Keratinocyte (primary cell): ENCODE results near the gene LRRC75B. TPM values are rescaled to one million over a fixed set of nuclear protein-coding genes. Genes with fewer than 3 reads are reported as not detected.

Experiments used
- DNase-seq: peaks from one replicate; pipeline ENCODE4 v3.0.0-alpha.2; 2011; ENCODE audit warnings: low read depth, missing footprints, low spot score
- FAIRE-seq: peaks from 2 replicates; lab custom pipeline; 2011; peaks lifted over from hg19 to GRCh38; lab: Jason Lieb, UNC
- H2AFZ ChIP-seq: 2 replicates; pipeline ENCODE4 v1.6.0; 2012; ENCODE audit warnings: low read length, control low read depth, inconsistent platforms; ENCODE audit not compliant: control insufficient read depth
- H3K27ac ChIP-seq: 2 replicates; pipeline ENCODE4 v1.5.1; 2011; ENCODE audit warnings: low read length; ENCODE audit not compliant: control insufficient read depth, insufficient read depth
- H3K27me3 ChIP-seq: 3 replicates; pipeline ENCODE4 v1.6.0; 2011; ENCODE audit warnings: low read length; ENCODE audit not compliant: control insufficient read depth, insufficient read depth; ENCODE audit errors: extremely low read depth
- H3K36me3 ChIP-seq, 2 experiments: 2 replicates in 1 of 2; 3 replicates in 1 of 2; pipeline ENCODE4 v1.5.1; 2011; ENCODE audit warnings: low read length in 2 of 2, mild to moderate bottlenecking in 1 of 2; ENCODE audit not compliant: control insufficient read depth in 2 of 2, insufficient read depth in 2 of 2; ENCODE audit errors: extremely low read depth in 1 of 2
- H3K4me1 ChIP-seq: 3 replicates; pipeline ENCODE4 v1.5.1; 2011; ENCODE audit warnings: low read length; ENCODE audit not compliant: control insufficient read depth, insufficient read depth; ENCODE audit errors: extremely low read depth
- H3K4me2 ChIP-seq: 3 replicates; pipeline ENCODE4 v1.6.0; 2011; ENCODE audit warnings: low read depth, low read length; ENCODE audit not compliant: control insufficient read depth, insufficient read depth; ENCODE audit errors: extremely low read depth
- H3K4me3 ChIP-seq, 3 experiments: fragments of 200-600 bp in 1 of 3; sonication (generic) in 1 of 3; 2 replicates in 2 of 3; 3 replicates in 1 of 3; pipeline ENCODE4 v1.5.1; 2011 to 2016; ENCODE audit warnings: low read length in 3 of 3, mild to moderate bottlenecking in 3 of 3, control low read depth in 2 of 3, inconsistent platforms in 1 of 3, low read depth in 1 of 3, mixed read lengths in 1 of 3, mixed run types in 1 of 3, moderate library complexity in 1 of 3; ENCODE audit not compliant: control insufficient read depth in 2 of 3, insufficient read depth in 2 of 3; ENCODE audit errors: extremely low read depth in 1 of 3
- H3K79me2 ChIP-seq: 2 replicates; pipeline ENCODE4 v1.6.0; 2012; ENCODE audit warnings: low read length; ENCODE audit not compliant: control insufficient read depth, insufficient read depth
- H3K9ac ChIP-seq: 3 replicates; pipeline ENCODE4 v1.6.0; 2011; ENCODE audit warnings: low read length; ENCODE audit not compliant: control insufficient read depth, insufficient read depth; ENCODE audit errors: extremely low read depth
- H3K9me1 ChIP-seq: 3 replicates; pipeline ENCODE4 v1.6.0; 2011; ENCODE audit warnings: low read length; ENCODE audit not compliant: control insufficient read depth, insufficient read depth; ENCODE audit errors: extremely low read depth
- H3K9me3 ChIP-seq: 2 replicates; pipeline ENCODE4 v1.5.1; 2012; ENCODE audit warnings: low read depth, low read length; ENCODE audit not compliant: control insufficient read depth
- H4K20me1 ChIP-seq: 3 replicates; pipeline ENCODE4 v1.6.0; 2011; ENCODE audit warnings: low read length; ENCODE audit not compliant: control insufficient read depth, insufficient read depth; ENCODE audit errors: extremely low read depth
- EZH2 ChIP-seq: IDR thresholded peaks from one replicate; pipeline ENCODE4 v1.6.1; 2012; ENCODE audit warnings: inconsistent platforms, mild to moderate bottlenecking, low read length, moderate library complexity
- dilution Hi-C: fragments of 300-500 bp; cut with MboI; formaldehyde crosslinking; loops from one replicate; pipeline ENCODE4 v1.7.0; 2020; ENCODE audit warnings: low sequenced_read_pairs; ENCODE audit not compliant: extremely low pct_ligation_motif_present
- polyA plus RNA-seq, 5 experiments: library from polyadenylated mRNA; depleted of rRNA in 3 of 5; stranded (reverse) in 3 of 5; stranded (forward) in 1 of 5; unstranded in 1 of 5; fragments of >200 nt; gene quantifications; 1 replicate in 1 of 5; 2 replicates in 3 of 5; 3 replicates in 1 of 5; pipeline versions ENCODE4 v1.2.1 to v1.2.3, GENCODE V29; 2011 to 2012; ENCODE audit warnings: missing spikeins in 2 of 5, low read depth in 1 of 5, low replicate concordance in 1 of 5
- TF ChIP-seq, protein P1 (sequence below), 3 experiments: IDR thresholded peaks in 1 of 3; conservative IDR thresholded peaks in 1 of 3; optimal IDR thresholded peaks in 1 of 3; 2 replicates in 2 of 3; 3 replicates in 1 of 3; pipeline versions ENCODE3 to v1.5.1; 2011; ENCODE audit warnings: low read length in 3 of 3, mild to moderate bottlenecking in 3 of 3, moderate library complexity in 2 of 3, control low read depth in 1 of 3, inconsistent platforms in 1 of 3; ENCODE audit not compliant: insufficient read depth in 2 of 3; ENCODE audit errors: extremely low read depth in 1 of 3

LRRC75B gene
- polyA plus RNA-seq, 1 donor (not counting 4 experiments of a cell fraction or from before 2014, with no cell fraction given): 4.3 TPM

DNA sequence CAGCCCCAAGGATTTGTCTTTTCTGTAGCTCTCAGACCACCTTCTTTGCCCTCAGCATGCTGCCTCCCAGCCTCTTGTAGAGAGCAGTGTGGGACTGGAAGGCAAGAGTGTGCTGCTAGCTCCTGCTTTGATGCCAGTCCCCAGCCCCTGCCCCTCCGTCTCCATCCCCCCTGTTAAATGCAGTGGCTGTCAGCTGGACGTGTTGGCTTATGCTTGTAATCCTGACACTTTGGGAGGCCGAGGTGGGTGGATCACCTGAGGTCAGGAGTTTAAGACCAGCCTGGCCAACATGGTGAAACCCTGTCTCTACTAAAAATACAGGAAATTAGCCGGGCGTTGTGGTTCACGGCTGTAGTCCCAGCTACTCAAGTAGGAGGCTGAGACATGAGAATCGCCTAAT lies 21.6 kb downstream of the LRRC75B start:
- Histone ChIP-seq H3K36me3 (peaks cover 24 to 41% of the 10 kb centered on the region in 2 experiments), H3K9me1 (no peaks in the 10 kb centered on the region), H2AFZ (no peak overlapping the region), H3K9me3 (no peaks in the 10 kb centered on the region), H3K4me3 (no peak overlapping the region), H3K4me2 (no peak overlapping the region), H3K27me3 (no peaks in the 10 kb centered on the region), H3K4me1 (no peaks in the 10 kb centered on the region), H3K79me2 (peaks cover 30% of the 10 kb centered on the region), H3K9ac (no peak overlapping the region), H3K27ac (no peak overlapping the region), H4K20me1 (peaks cover 6% of the 10 kb centered on the region)
- no peak for DNase-seq
- no peak for FAIRE-seq
- dilution Hi-C loops: no loop called here
- TF ChIP-seq, protein P1, sequence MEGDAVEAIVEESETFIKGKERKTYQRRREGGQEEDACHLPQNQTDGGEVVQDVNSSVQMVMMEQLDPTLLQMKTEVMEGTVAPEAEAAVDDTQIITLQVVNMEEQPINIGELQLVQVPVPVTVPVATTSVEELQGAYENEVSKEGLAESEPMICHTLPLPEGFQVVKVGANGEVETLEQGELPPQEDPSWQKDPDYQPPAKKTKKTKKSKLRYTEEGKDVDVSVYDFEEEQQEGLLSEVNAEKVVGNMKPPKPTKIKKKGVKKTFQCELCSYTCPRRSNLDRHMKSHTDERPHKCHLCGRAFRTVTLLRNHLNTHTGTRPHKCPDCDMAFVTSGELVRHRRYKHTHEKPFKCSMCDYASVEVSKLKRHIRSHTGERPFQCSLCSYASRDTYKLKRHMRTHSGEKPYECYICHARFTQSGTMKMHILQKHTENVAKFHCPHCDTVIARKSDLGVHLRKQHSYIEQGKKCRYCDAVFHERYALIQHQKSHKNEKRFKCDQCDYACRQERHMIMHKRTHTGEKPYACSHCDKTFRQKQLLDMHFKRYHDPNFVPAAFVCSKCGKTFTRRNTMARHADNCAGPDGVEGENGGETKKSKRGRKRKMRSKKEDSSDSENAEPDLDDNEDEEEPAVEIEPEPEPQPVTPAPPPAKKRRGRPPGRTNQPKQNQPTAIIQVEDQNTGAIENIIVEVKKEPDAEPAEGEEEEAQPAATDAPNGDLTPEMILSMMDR (optimal IDR thresholded peaks at IDR 0.05 in 1 of 3, IDR thresholded peaks at IDR 0.05 in 1 of 3, conservative IDR thresholded peaks at IDR 0.05 in 1 of 3; ENCODE audit: extremely low read depth in 1 of 3, insufficient read depth in 2 of 3, low read length in 3 of 3): no peak
- TF ChIP-seq EZH2: no peak

DNA sequence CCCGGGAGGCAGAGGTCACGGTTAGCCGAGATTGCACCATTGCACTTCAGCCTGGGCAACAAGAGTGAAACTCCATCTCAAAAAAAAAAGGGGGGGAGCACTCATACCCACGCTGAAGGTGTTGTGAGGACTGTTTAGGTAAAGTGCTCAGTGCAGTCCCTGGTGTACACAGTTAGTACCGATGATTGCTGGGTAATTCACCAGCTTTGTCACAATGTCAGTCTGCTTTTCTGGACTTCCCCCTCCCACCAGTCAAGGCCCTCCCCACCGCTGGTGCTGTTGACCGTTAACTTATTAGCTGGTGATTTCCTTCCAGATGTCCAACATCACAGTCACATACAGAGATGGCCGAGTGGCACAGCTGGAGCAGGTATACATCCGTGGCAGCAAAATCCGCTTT lies 25.2 kb downstream of the LRRC75B start:
- FAIRE-seq (no peak), DNase-seq (no peak)
- Histone ChIP-seq H3K27me3 (no peaks in the 10 kb centered on the region), H4K20me1 (peaks cover 14% of the 10 kb centered on the region), H3K27ac (no peak overlapping the region), H3K36me3 (peaks cover 24 to 36% of the 10 kb centered on the region in 2 experiments), H3K4me1 (no peaks in the 10 kb centered on the region), H3K9ac (no peak overlapping the region), H3K9me1 (no peaks in the 10 kb centered on the region), H3K4me3 (no peak overlapping the region), H2AFZ (no peak overlapping the region), H3K79me2 (peaks cover 65% of the 10 kb centered on the region), H3K4me2 (no peak overlapping the region), H3K9me3 (no peaks in the 10 kb centered on the region)
- dilution Hi-C loops: no loop called here
- TF ChIP-seq, protein P1 (optimal IDR thresholded peaks at IDR 0.05 in 1 of 3, IDR thresholded peaks at IDR 0.05 in 1 of 3, conservative IDR thresholded peaks at IDR 0.05 in 1 of 3; ENCODE audit: extremely low read depth in 1 of 3, insufficient read depth in 2 of 3, low read length in 3 of 3): no peak
- TF ChIP-seq EZH2: no peak
